HCT116 (cell line): ENCODE results near the gene PGAP3. TPM values are rescaled to one million over a fixed set of nuclear protein-coding genes. Genes with fewer than 3 reads are reported as not detected.

Source experiments
- ATAC-seq: fragments of 200-7000 bp; cut with Tn5 transposase; 2 replicates; pipeline ENCODE4 v1.9.1; 2020; ENCODE audit warnings: mild to moderate bottlenecking, moderate library complexity
- BruUV-seq: library from RNA; stranded (reverse); fragments of 400-500 nt; replicated peaks from 2 replicates; lab custom pipeline; 2021; lab: Mats Ljungman, UMichigan
- CTCF ChIA-PET: fragments of 300-600 bp; sonication (Branson Sonifier 250); formaldehyde crosslinking; loops from one replicate; lab custom pipeline; 2021; ENCODE audit warnings: antibody characterized with exemption; lab: Charles Lee
- POLR2A ChIA-PET: fragments of 300-600, 350-600 bp; sonication (Branson Sonifier 250); formaldehyde crosslinking; loops from one replicate; lab custom pipeline; 2021; ENCODE audit warnings: antibody characterized with exemption; lab: Charles Lee
- RAD21 ChIA-PET, 2 experiments: fragments of 300-600 bp; sonication (Branson Sonifier 250); formaldehyde crosslinking; loops; one replicate each; lab custom pipeline; 2023; ENCODE audit warnings: low total read pairs in 2 of 2; ENCODE audit not compliant: uncharacterized antibody in 2 of 2, unreplicated experiment in 2 of 2, low non-redundant PET in 1 of 2; lab: Charles Lee
- DNase-seq: peaks from one replicate; pipeline ENCODE4 v3.0.0-alpha.2; 2010; ENCODE audit warnings: low read depth, low spot score
- H2AFZ ChIP-seq: fragments of 200-600 bp; shearing (Covaris generic), sonication (generic); 2 replicates; pipeline ENCODE4 v1.6.1; 2017; ENCODE audit warnings: low read depth, mixed run types, mixed read lengths, antibody characterized with exemption, low read length; ENCODE audit not compliant: poor library complexity, severe bottlenecking
- H3K27ac ChIP-seq: 2 replicates; pipeline ENCODE4 v1.5.1; 2012; ENCODE audit warnings: low read depth, low read length
- H3K27me3 ChIP-seq: fragments of 200-600 bp; sonication (generic); 2 replicates; pipeline ENCODE4 v1.6.1; 2016; ENCODE audit warnings: mixed run types, low read length, mixed read lengths; ENCODE audit not compliant: insufficient read depth
- H3K36me3 ChIP-seq, 2 experiments: fragments of 200-500 bp in 1 of 2; fragments of 200-600 bp in 1 of 2; sonication (Bioruptor generic) in 1 of 2; sonication (generic) in 1 of 2; 2 replicates each; pipeline versions ENCODE4 v1.5.1 to v1.6.1; 2014 to 2016; ENCODE audit warnings: low read length in 2 of 2, inconsistent platforms in 1 of 2, mixed read lengths in 1 of 2, mixed run types in 1 of 2; ENCODE audit not compliant: insufficient read depth in 2 of 2, control insufficient read depth in 1 of 2
- H3K4me1 ChIP-seq, 2 experiments: fragments of 200-600 bp in 1 of 2; sonication (generic) in 1 of 2; 2 replicates each; pipeline versions ENCODE4 v1.5.1 to v1.6.1; 2012 to 2017; ENCODE audit warnings: low read length in 2 of 2, inconsistent platforms in 1 of 2, mild to moderate bottlenecking in 1 of 2, mixed read lengths in 1 of 2, mixed run types in 1 of 2, moderate library complexity in 1 of 2; ENCODE audit not compliant: insufficient read depth in 2 of 2, control insufficient read depth in 1 of 2
- H3K4me2 ChIP-seq: fragments of 200-600 bp; sonication (generic); 2 replicates; pipeline ENCODE4 v1.6.1; 2017; ENCODE audit warnings: mixed run types, low read length, mixed read lengths
- H3K4me3 ChIP-seq, 2 experiments: fragments of 200-600 bp in 1 of 2; sonication (generic) in 1 of 2; replicated peaks in 1 of 2; 2 replicates each; pipeline ENCODE4 v1.5.1; 2011 to 2016; ENCODE audit warnings: low read length in 2 of 2, control low read depth in 1 of 2, low read depth in 1 of 2, mild to moderate bottlenecking in 1 of 2, mixed read lengths in 1 of 2, mixed run types in 1 of 2
- H3K79me2 ChIP-seq: fragments of 200-600 bp; sonication (generic); 2 replicates; pipeline ENCODE4 v1.6.1; 2017; ENCODE audit warnings: mild to moderate bottlenecking, mixed run types, low read length, moderate library complexity, mixed read lengths; ENCODE audit not compliant: insufficient read depth
- H3K9ac ChIP-seq: fragments of 200-600 bp; sonication (generic); 2 replicates; pipeline ENCODE4 v1.6.1; 2016; ENCODE audit warnings: low read length, mixed read lengths
- H3K9me2 ChIP-seq: fragments of 200-600 bp; sonication (generic), shearing (Covaris generic); 2 replicates; pipeline ENCODE4 v1.6.1; 2017; ENCODE audit warnings: mixed run types, mild to moderate bottlenecking, moderate library complexity; ENCODE audit not compliant: insufficient read depth
- H3K9me3 ChIP-seq, 2 experiments: fragments of 200-500 bp in 1 of 2; fragments of 200-600 bp in 1 of 2; sonication (Bioruptor generic) in 1 of 2; sonication (generic) in 1 of 2; 2 replicates each; pipeline ENCODE4 v1.6.1; 2014 to 2017; ENCODE audit warnings: low read length in 2 of 2, mixed read lengths in 2 of 2, inconsistent platforms in 1 of 2, low read depth in 1 of 2, mild to moderate bottlenecking in 1 of 2, mixed run types in 1 of 2, moderate library complexity in 1 of 2; ENCODE audit not compliant: control insufficient read depth in 1 of 2, insufficient read depth in 1 of 2
- H4K20me1 ChIP-seq: fragments of 200-600 bp; sonication (generic), shearing (Covaris generic); 2 replicates; pipeline ENCODE4 v1.6.1; 2017; ENCODE audit warnings: mixed run types, mild to moderate bottlenecking, moderate library complexity; ENCODE audit not compliant: insufficient read depth
- CBX3 ChIP-seq: IDR thresholded peaks from 2 replicates; pipeline ENCODE4 v1.6.1; 2012; ENCODE audit warnings: low read depth
- CEBPB ChIP-seq: IDR thresholded peaks from 2 replicates; pipeline ENCODE4 v1.6.1; 2012; ENCODE audit warnings: low read depth
- EGR1 ChIP-seq: IDR thresholded peaks from 2 replicates; pipeline ENCODE4 v1.6.1; 2012; ENCODE audit warnings: low read depth
- EZH2 ChIP-seq: fragments of 200-600 bp; sonication (generic); IDR thresholded peaks from 2 replicates; pipeline ENCODE4 v1.6.1; 2017; ENCODE audit warnings: antibody characterized with exemption, mixed run types
- SIN3A ChIP-seq: IDR thresholded peaks from 2 replicates; pipeline ENCODE4 v1.6.1; 2012; ENCODE audit warnings: low read depth
- ZNF274 ChIP-seq: fragments of 200-500 bp; sonication (Bioruptor generic); IDR thresholded peaks from 2 replicates; pipeline ENCODE4 v1.6.1; 2014; ENCODE audit warnings: mild to moderate bottlenecking, low read depth, low read length, inconsistent platforms
- intact Hi-C: fragments of 100-400 bp; cut with micrococcal nuclease; formaldehyde crosslinking; loops from 2 replicates; pipeline ENCODE4 v1.10.0; 2022
- total RNA-seq: library from RNA; stranded (reverse); gene quantifications from one replicate; pipeline ENCODE4 v1.2.1, GENCODE V29; 2021; ENCODE audit not compliant: unreplicated experiment
- TF ChIP-seq, protein P1 (sequence below): IDR thresholded peaks from 2 replicates; pipeline ENCODE4 v1.6.1; 2012
- TF ChIP-seq, protein P2 (sequence below): IDR thresholded peaks from 2 replicates; pipeline ENCODE4 v1.6.1; 2012; ENCODE audit warnings: low read depth
- TF ChIP-seq, protein P3 (sequence below): IDR thresholded peaks from 2 replicates; pipeline ENCODE4 v1.6.1; 2012

PGAP3 gene
- total RNA-seq, 1 experiment from 2014 or later = 15.2 TPM

DNA sequence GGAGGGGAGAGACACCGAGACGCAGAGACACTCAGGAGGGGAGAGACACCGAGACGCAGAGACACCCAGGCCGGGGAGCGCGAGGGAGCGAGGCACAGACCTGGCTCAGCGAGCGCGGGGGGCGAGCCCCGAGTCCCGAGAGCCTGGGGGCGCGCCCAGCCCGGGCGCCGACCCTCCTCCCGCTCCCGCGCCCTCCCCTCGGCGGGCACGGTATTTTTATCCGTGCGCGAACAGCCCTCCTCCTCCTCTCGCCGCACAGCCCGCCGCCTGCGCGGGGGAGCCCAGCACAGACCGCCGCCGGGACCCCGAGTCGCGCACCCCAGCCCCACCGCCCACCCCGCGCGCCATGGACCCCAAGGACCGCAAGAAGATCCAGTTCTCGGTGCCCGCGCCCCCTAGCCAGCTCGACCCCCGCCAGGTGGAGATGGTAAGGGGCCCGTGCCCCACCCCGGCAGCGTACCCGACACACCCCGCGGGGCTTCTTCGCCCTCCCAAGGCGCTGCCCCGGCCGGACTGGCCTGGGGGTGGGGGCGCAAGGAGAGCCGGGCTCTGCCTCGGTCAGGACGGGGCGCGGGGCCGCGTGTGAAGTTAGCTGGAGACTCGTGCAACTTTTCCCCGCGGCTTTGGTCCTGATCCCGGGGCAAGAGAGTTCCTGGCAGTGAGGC lies 60.7 kb downstream of the PGAP3 start:
- intact Hi-C loops = no loop called here
- Histone ChIP-seq H3K36me3 (no peaks in the 10 kb centered on the region), H3K4me1 (peaks cover 22 to 39% of the 10 kb centered on the region in 2 experiments), H3K4me2 (no peak overlapping the region), H4K20me1 (no peaks in the 10 kb centered on the region), H3K9me3 (no peaks in the 10 kb centered on the region), H3K4me3 (no peak overlapping the region), H3K79me2 (no peaks in the 10 kb centered on the region), H3K27me3 (no peaks in the 10 kb centered on the region), H3K27ac (no peak overlapping the region)
- no TSS peak for BruUV-seq
- RAD21 ChIA-PET = no interaction called here
- no peak for DNase-seq
- CTCF ChIA-PET = interaction anchor here (2.2 kb wide), 1 partner anchor 27 kb away, joined by 8 read pairs; no protein-coding TSS in a partner anchor
- TF ChIP-seq EGR1 (no peak), SIN3A (no peak), CBX3 (no peak), EZH2 (no peak), CEBPB (no peak), ZNF274 (no peak)
- TF ChIP-seq, protein P1, sequence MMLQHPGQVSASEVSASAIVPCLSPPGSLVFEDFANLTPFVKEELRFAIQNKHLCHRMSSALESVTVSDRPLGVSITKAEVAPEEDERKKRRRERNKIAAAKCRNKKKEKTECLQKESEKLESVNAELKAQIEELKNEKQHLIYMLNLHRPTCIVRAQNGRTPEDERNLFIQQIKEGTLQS = no peak
- TF ChIP-seq, protein P2, sequence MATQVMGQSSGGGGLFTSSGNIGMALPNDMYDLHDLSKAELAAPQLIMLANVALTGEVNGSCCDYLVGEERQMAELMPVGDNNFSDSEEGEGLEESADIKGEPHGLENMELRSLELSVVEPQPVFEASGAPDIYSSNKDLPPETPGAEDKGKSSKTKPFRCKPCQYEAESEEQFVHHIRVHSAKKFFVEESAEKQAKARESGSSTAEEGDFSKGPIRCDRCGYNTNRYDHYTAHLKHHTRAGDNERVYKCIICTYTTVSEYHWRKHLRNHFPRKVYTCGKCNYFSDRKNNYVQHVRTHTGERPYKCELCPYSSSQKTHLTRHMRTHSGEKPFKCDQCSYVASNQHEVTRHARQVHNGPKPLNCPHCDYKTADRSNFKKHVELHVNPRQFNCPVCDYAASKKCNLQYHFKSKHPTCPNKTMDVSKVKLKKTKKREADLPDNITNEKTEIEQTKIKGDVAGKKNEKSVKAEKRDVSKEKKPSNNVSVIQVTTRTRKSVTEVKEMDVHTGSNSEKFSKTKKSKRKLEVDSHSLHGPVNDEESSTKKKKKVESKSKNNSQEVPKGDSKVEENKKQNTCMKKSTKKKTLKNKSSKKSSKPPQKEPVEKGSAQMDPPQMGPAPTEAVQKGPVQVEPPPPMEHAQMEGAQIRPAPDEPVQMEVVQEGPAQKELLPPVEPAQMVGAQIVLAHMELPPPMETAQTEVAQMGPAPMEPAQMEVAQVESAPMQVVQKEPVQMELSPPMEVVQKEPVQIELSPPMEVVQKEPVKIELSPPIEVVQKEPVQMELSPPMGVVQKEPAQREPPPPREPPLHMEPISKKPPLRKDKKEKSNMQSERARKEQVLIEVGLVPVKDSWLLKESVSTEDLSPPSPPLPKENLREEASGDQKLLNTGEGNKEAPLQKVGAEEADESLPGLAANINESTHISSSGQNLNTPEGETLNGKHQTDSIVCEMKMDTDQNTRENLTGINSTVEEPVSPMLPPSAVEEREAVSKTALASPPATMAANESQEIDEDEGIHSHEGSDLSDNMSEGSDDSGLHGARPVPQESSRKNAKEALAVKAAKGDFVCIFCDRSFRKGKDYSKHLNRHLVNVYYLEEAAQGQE = no peak
- TF ChIP-seq, protein P3, sequence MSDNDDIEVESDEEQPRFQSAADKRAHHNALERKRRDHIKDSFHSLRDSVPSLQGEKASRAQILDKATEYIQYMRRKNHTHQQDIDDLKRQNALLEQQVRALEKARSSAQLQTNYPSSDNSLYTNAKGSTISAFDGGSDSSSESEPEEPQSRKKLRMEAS = no peak
- TF ChIP-seq, all 23 proteins: peak for 0
- no peak overlapping the region for H2AFZ ChIP-seq
- POLR2A ChIA-PET = no interaction called here
- no peaks in the 10 kb centered on the region for H3K9me2 ChIP-seq
- no peak for ATAC-seq
- H3K9ac ChIP-seq = no peak overlapping the region
